Keratinocyte (primary cell): ENCODE measurements around the gene DLGAP1. TPM values are rescaled to one million over a fixed set of nuclear protein-coding genes. Genes with fewer than 3 reads are reported as not detected.
"Not testable (repeated sequence)": the region's sequence is repeated elsewhere in the genome, so short reads cannot be mapped to it uniquely, and the experiment has no call there.

Experiments
- DNase-seq: peaks from one replicate; pipeline ENCODE4 v3.0.0-alpha.2; 2011; ENCODE audit warnings: low read depth, missing footprints, low spot score
- FAIRE-seq: peaks from 2 replicates; lab custom pipeline; 2011; peaks lifted over from hg19 to GRCh38; lab: Jason Lieb, UNC
- H2AFZ ChIP-seq: 2 replicates; pipeline ENCODE4 v1.6.0; 2012; ENCODE audit warnings: low read length, control low read depth, inconsistent platforms; ENCODE audit not compliant: control insufficient read depth
- H3K27ac ChIP-seq: 2 replicates; pipeline ENCODE4 v1.5.1; 2011; ENCODE audit warnings: low read length; ENCODE audit not compliant: control insufficient read depth, insufficient read depth
- H3K27me3 ChIP-seq: 3 replicates; pipeline ENCODE4 v1.6.0; 2011; ENCODE audit warnings: low read length; ENCODE audit not compliant: control insufficient read depth, insufficient read depth; ENCODE audit errors: extremely low read depth
- H3K36me3 ChIP-seq, 2 experiments: 2 replicates in 1 of 2; 3 replicates in 1 of 2; pipeline ENCODE4 v1.5.1; 2011; ENCODE audit warnings: low read length in 2 of 2, mild to moderate bottlenecking in 1 of 2; ENCODE audit not compliant: control insufficient read depth in 2 of 2, insufficient read depth in 2 of 2; ENCODE audit errors: extremely low read depth in 1 of 2
- H3K4me1 ChIP-seq: 3 replicates; pipeline ENCODE4 v1.5.1; 2011; ENCODE audit warnings: low read length; ENCODE audit not compliant: control insufficient read depth, insufficient read depth; ENCODE audit errors: extremely low read depth
- H3K4me2 ChIP-seq: 3 replicates; pipeline ENCODE4 v1.6.0; 2011; ENCODE audit warnings: low read depth, low read length; ENCODE audit not compliant: control insufficient read depth, insufficient read depth; ENCODE audit errors: extremely low read depth
- H3K4me3 ChIP-seq, 3 experiments: fragments of 200-600 bp in 1 of 3; sonication (generic) in 1 of 3; 2 replicates in 2 of 3; 3 replicates in 1 of 3; pipeline ENCODE4 v1.5.1; 2011 to 2016; ENCODE audit warnings: low read length in 3 of 3, mild to moderate bottlenecking in 3 of 3, control low read depth in 2 of 3, inconsistent platforms in 1 of 3, low read depth in 1 of 3, mixed read lengths in 1 of 3, mixed run types in 1 of 3, moderate library complexity in 1 of 3; ENCODE audit not compliant: control insufficient read depth in 2 of 3, insufficient read depth in 2 of 3; ENCODE audit errors: extremely low read depth in 1 of 3
- H3K79me2 ChIP-seq: 2 replicates; pipeline ENCODE4 v1.6.0; 2012; ENCODE audit warnings: low read length; ENCODE audit not compliant: control insufficient read depth, insufficient read depth
- H3K9ac ChIP-seq: 3 replicates; pipeline ENCODE4 v1.6.0; 2011; ENCODE audit warnings: low read length; ENCODE audit not compliant: control insufficient read depth, insufficient read depth; ENCODE audit errors: extremely low read depth
- H3K9me1 ChIP-seq: 3 replicates; pipeline ENCODE4 v1.6.0; 2011; ENCODE audit warnings: low read length; ENCODE audit not compliant: control insufficient read depth, insufficient read depth; ENCODE audit errors: extremely low read depth
- H3K9me3 ChIP-seq: 2 replicates; pipeline ENCODE4 v1.5.1; 2012; ENCODE audit warnings: low read depth, low read length; ENCODE audit not compliant: control insufficient read depth
- H4K20me1 ChIP-seq: 3 replicates; pipeline ENCODE4 v1.6.0; 2011; ENCODE audit warnings: low read length; ENCODE audit not compliant: control insufficient read depth, insufficient read depth; ENCODE audit errors: extremely low read depth
- CTCF ChIP-seq, 3 experiments: IDR thresholded peaks in 1 of 3; conservative IDR thresholded peaks in 1 of 3; optimal IDR thresholded peaks in 1 of 3; 2 replicates in 2 of 3; 3 replicates in 1 of 3; pipeline versions ENCODE3 to v1.5.1; 2011; ENCODE audit warnings: low read length in 3 of 3, mild to moderate bottlenecking in 3 of 3, moderate library complexity in 2 of 3, control low read depth in 1 of 3, inconsistent platforms in 1 of 3; ENCODE audit not compliant: insufficient read depth in 2 of 3; ENCODE audit errors: extremely low read depth in 1 of 3
- EZH2 ChIP-seq: IDR thresholded peaks from one replicate; pipeline ENCODE4 v1.6.1; 2012; ENCODE audit warnings: inconsistent platforms, mild to moderate bottlenecking, low read length, moderate library complexity
- dilution Hi-C: fragments of 300-500 bp; cut with MboI; formaldehyde crosslinking; loops from one replicate; pipeline ENCODE4 v1.7.0; 2020; ENCODE audit warnings: low sequenced_read_pairs; ENCODE audit not compliant: extremely low pct_ligation_motif_present
- polyA plus RNA-seq, 5 experiments: library from polyadenylated mRNA; depleted of rRNA in 3 of 5; stranded (reverse) in 3 of 5; stranded (forward) in 1 of 5; unstranded in 1 of 5; fragments of >200 nt; gene quantifications; 1 replicate in 1 of 5; 2 replicates in 3 of 5; 3 replicates in 1 of 5; pipeline versions ENCODE4 v1.2.1 to v1.2.3, GENCODE V29; 2011 to 2012; ENCODE audit warnings: missing spikeins in 2 of 5, low read depth in 1 of 5, low replicate concordance in 1 of 5

The DLGAP1 gene
- polyA plus RNA-seq, 1 donor (not counting 4 experiments of a cell fraction or from before 2014, with no cell fraction given) = not detected

GRCh38 chr18:4024702-4025101 lies 430.4 kb downstream of the DLGAP1 start:
- FAIRE-seq = no peak

GRCh38 chr18:4022749-4023148 lies 432.4 kb downstream of the DLGAP1 start:
- H3K36me3 ChIP-seq, DNase-seq, H3K4me1 ChIP-seq, H3K79me2 ChIP-seq, H4K20me1 ChIP-seq, H3K9me1 ChIP-seq, H3K9me3 ChIP-seq, FAIRE-seq, H3K27me3 ChIP-seq, H3K4me3 ChIP-seq, H3K4me2 ChIP-seq, H2AFZ ChIP-seq, H3K27ac ChIP-seq, H3K9ac ChIP-seq, dilution Hi-C loops: not testable (repeated sequence)

More at GRCh38 chr18:4024702-4025101, 430.4 kb downstream of the DLGAP1 start:
- no peak overlapping the region for H3K9ac ChIP-seq
- no peaks in the 10 kb centered on the region for H3K4me1 ChIP-seq
- no peaks in the 10 kb centered on the region for H3K36me3 ChIP-seq
- no peak overlapping the region for H3K4me2 ChIP-seq
- H3K4me3 ChIP-seq = no peak overlapping the region
- no peak overlapping the region for H2AFZ ChIP-seq
- dilution Hi-C loops = no loop called here
- no peaks in the 10 kb centered on the region for H3K9me3 ChIP-seq
- no peak for DNase-seq
- no peaks in the 10 kb centered on the region for H3K9me1 ChIP-seq
- H3K27me3 ChIP-seq = no peaks in the 10 kb centered on the region
- no peaks in the 10 kb centered on the region for H4K20me1 ChIP-seq
- H3K79me2 ChIP-seq = no peaks in the 10 kb centered on the region
- TF ChIP-seq EZH2 = no peak
- no peak for TF ChIP-seq CTCF (optimal IDR thresholded peaks at IDR 0.05 in 1 of 3, IDR thresholded peaks at IDR 0.05 in 1 of 3, conservative IDR thresholded peaks at IDR 0.05 in 1 of 3; ENCODE audit: extremely low read depth in 1 of 3, insufficient read depth in 2 of 3, low read length in 3 of 3)
- H3K27ac ChIP-seq = no peak overlapping the region

GRCh38 chr18:4020026-4020425 lies 435.1 kb downstream of the DLGAP1 start:
- Histone ChIP-seq H3K9me1 (no peaks in the 10 kb centered on the region), H3K27ac (no peak overlapping the region)

More at GRCh38 chr18:4020026-4020425, 435.1 kb downstream of the DLGAP1 start:
- H3K9me3 ChIP-seq = no peaks in the 10 kb centered on the region
- no peak overlapping the region for H3K4me3 ChIP-seq
- no peaks in the 10 kb centered on the region for H4K20me1 ChIP-seq
- DNase-seq (no peak), FAIRE-seq (no peak)
- H3K9ac ChIP-seq = no peak overlapping the region
- no peaks in the 10 kb centered on the region for H3K79me2 ChIP-seq
- no peak overlapping the region for H3K4me2 ChIP-seq
- H3K36me3 ChIP-seq = no peaks in the 10 kb centered on the region
- H3K27me3 ChIP-seq = no peaks in the 10 kb centered on the region
- no peak overlapping the region for H2AFZ ChIP-seq
- no peak for TF ChIP-seq CTCF (optimal IDR thresholded peaks at IDR 0.05 in 1 of 3, IDR thresholded peaks at IDR 0.05 in 1 of 3, conservative IDR thresholded peaks at IDR 0.05 in 1 of 3; ENCODE audit: extremely low read depth in 1 of 3, insufficient read depth in 2 of 3, low read length in 3 of 3)
- no peak for TF ChIP-seq EZH2
- dilution Hi-C loops = no loop called here
- H3K4me1 ChIP-seq = no peaks in the 10 kb centered on the region
